ENCODE results near the gene NT5DC2. TPM values are rescaled to one million over a fixed set of nuclear protein-coding genes. Genes with fewer than 3 reads are reported as not detected.
A peak's percentile ranks its signal among the peaks of the same experiment; 100 is the strongest.

The NT5DC2 gene
- total RNA-seq, 6 experiments from 2014 or later = 1.1 to 12.5 (median 3.9) TPM

DNA sequence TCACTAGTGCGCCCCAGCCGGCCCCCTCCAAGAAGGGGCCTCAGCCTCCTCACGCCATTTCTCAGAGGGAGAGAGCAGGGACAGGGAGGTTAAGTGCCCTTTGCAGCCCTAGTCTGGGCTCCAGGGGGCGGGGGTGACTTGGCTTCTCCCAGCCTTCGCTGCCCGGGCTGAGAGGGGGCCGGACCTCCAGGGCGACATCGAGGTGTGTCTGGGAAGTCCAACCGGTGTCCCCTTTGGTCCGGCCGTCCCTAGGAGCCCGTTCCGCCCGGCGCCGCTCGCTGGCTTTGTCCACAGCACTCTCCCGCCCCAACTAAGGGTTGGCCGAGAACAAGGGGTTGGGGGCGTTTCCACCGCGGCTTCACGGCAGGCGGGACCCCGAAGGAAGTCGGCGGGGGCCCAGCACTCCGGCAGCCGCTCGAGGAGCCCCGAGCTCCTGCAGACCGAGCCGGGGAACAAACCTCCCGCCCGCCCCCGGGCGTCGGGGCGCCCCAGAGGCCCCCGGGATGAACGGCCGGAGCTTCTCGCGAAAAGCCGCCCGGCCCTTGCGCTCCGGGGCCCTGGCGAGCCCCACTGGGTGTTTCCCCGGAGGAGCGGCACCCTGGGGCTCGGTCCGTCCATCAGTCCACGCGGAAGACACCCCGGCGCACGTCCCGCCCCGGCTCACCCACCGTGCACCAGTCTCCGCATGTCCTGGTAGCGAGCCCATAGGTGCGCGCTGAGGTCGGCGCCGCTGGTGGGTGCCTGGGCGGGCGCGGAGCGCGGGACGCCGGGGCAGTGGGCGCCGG is 627 bp downstream of the NT5DC2 start:
- peak overlapping the region; percentile 31 to 46 (median 35) for H3K4me3 ChIP-seq
- 10% methylated on average over 19 of the region's 78 CpGs for WGBS (ENCODE audit: insufficient coverage, low coverage, low lambda C conversion rate, missing lambda C conversion rate)
- peaks cover 0 to 9% (median 0%) of the 10 kb centered on the region in 4 donors for H3K4me1 ChIP-seq
- no peak for ATAC-seq
- peak; percentile 33 to 56 (median 49) for DNase-seq
- no peaks in the 10 kb centered on the region for H3K9me3 ChIP-seq
- no peaks in the 10 kb centered on the region for H3K36me3 ChIP-seq
- intact Hi-C loops (cut with DNase I) = no loop called here
- no peaks in the 10 kb centered on the region for H3K27me3 ChIP-seq
- TF ChIP-seq POLR2A (IDR thresholded peaks at IDR 0.05) (no peak), CTCF (IDR thresholded peaks at IDR 0.05) (no peak)
- no peak overlapping the region for H3K27ac ChIP-seq

- ATAC-seq (no peak), DNase-seq (peak in 2 of 3 donors; percentile 36 to 44)
- Histone ChIP-seq H3K27ac (no peak overlapping the region), H3K36me3 (no peaks in the 10 kb centered on the region), H3K4me1 (peaks cover 0 to 4% (median 0%) of the 10 kb centered on the region in 4 donors), H3K4me3 (peak overlapping the region; percentile 31 to 46 (median 35)), H3K9me3 (no peaks in the 10 kb centered on the region), H3K27me3 (no peaks in the 10 kb centered on the region)
- WGBS (ENCODE audit: insufficient coverage, low coverage, low lambda C conversion rate, missing lambda C conversion rate) = 27% methylated on average over 3 of the region's 5 CpGs
- intact Hi-C loops (cut with DNase I) = no loop called here
- no peak for TF ChIP-seq CTCF (IDR thresholded peaks at IDR 0.05)
- no peak for TF ChIP-seq POLR2A (IDR thresholded peaks at IDR 0.05)
These were observed 1.2 kb downstream of the NT5DC2 start for GRCh38 chr3:52532517-52532837.

- intact Hi-C loops (cut with DNase I) = no loop called here
- Histone ChIP-seq H3K9me3 (no peaks in the 10 kb centered on the region), H3K27me3 (no peaks in the 10 kb centered on the region), H3K36me3 (no peaks in the 10 kb centered on the region), H3K27ac (no peak overlapping the region), H3K4me1 (peaks cover 0 to 4% (median 0%) of the 10 kb centered on the region in 4 donors), H3K4me3 (no peak overlapping the region)
- DNase-seq (peak in 2 of 3 donors; percentile 23 to 38), ATAC-seq (no peak)
- 77% methylated on average over 7 of the region's 14 CpGs for WGBS (ENCODE audit: insufficient coverage, low coverage, low lambda C conversion rate, missing lambda C conversion rate)
- no peak for TF ChIP-seq POLR2A (IDR thresholded peaks at IDR 0.05)
- TF ChIP-seq CTCF (IDR thresholded peaks at IDR 0.05) = no peak
These were observed 1.7 kb downstream of the NT5DC2 start for GRCh38 chr3:52531860-52532516.

DNA sequence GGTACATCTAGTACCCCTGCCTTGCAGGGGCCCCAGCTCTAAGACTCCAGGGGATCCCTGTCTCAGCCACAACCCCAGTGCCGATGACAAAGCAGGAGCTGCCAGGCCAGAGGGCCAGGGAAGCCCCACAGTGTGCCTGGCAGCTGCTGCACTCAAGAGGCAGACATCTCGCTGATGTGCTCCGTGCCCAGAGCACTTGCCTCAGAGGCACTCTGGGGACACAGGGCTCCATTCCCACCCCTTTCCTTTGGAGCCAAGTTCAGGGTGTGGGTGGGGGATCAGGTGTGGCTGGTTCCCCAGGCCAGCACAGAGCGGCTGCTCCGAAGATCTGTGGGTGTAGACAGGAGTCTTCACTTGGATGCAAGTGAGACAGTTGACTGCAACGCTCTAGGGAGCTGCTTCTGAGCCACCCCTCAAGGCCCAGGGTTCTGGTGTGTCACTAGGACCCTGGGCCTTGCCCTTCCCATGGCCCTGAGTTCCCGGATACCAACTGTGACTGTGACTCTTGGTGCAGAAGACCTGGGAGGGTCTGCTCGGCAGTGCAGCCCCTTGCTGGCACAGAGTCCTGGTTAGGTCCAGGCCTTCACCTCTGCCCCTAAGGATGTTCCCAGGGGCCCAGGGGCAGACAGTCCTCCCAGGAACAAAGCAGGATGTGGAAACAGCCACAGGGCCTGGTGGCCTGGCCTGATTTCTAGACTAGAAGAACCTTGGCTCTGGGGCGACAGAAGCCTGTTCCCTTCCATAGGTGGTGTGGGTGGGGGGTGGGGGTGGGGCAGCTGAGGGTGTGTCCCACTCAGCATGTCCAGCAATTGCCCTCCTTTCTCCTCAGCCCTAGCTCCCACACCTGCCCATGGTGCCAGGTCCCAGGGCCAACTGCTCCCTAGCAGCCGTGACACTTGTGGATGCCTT is 2.5 kb downstream of the NT5DC2 start:
- DNase-seq (peak in 2 of 3 donors; percentile 18 to 39), ATAC-seq (no peak)
- no peak for TF ChIP-seq CTCF (IDR thresholded peaks at IDR 0.05)
- TF ChIP-seq POLR2A (IDR thresholded peaks at IDR 0.05) = no peak
- H3K36me3 ChIP-seq = no peaks in the 10 kb centered on the region
- no peak overlapping the region for H3K27ac ChIP-seq
- H3K27me3 ChIP-seq = no peaks in the 10 kb centered on the region
- WGBS (ENCODE audit: insufficient coverage, low coverage, low lambda C conversion rate, missing lambda C conversion rate) = 73% methylated on average over 2 of the region's 10 CpGs
- H3K4me3 ChIP-seq = no peak overlapping the region
- intact Hi-C loops (cut with DNase I) = no loop called here
- H3K4me1 ChIP-seq = peaks cover 0 to 4% (median 0%) of the 10 kb centered on the region in 4 donors
- H3K9me3 ChIP-seq = no peaks in the 10 kb centered on the region
